NK-92 treated with Interleukin-12 subunit alpha and Interleukin-12 subunit beta, amount 100 ng/mL, for 24 hours (cell line): ENCODE results near the gene TMEM131L.
"Not testable (repeated sequence)": the region's sequence is repeated elsewhere in the genome, so short reads cannot be mapped to it uniquely, and the experiment has no call there.

Experiments
- DNase-seq: peaks from one replicate; lab custom pipeline; 2025; lab: John Stamatoyannopoulos, UW

The TMEM131L gene

GRCh38 chr4:153539422-153539821, 73.3 kb downstream of the TMEM131L start:
- no peak for DNase-seq

- no peak for DNase-seq
Measured at GRCh38 chr4:153541456-153542096, 75.4 kb downstream of the TMEM131L start.

- DNase-seq, result no peak
Measured at GRCh38 chr4:153542131-153542530, 76.0 kb downstream of the TMEM131L start.

- DNase-seq, result no peak
Measured at GRCh38 chr4:153542834-153543233, 76.7 kb downstream of the TMEM131L start.

- DNase-seq, result no peak
Measured at GRCh38 chr4:153543351-153543750, 77.2 kb downstream of the TMEM131L start.

- DNase-seq, result no peak
Measured at GRCh38 chr4:153545822-153546221, 79.7 kb downstream of the TMEM131L start.

- DNase-seq, result no peak
Measured at GRCh38 chr4:153546280-153546679, 80.1 kb downstream of the TMEM131L start.

- DNase-seq, result no peak
Measured at GRCh38 chr4:153547520-153547919, 81.4 kb downstream of the TMEM131L start.

- not testable (repeated sequence) for DNase-seq
Measured at GRCh38 chr4:153548907-153549306, 82.7 kb downstream of the TMEM131L start.

GRCh38 chr4:153549405-153549804, 83.2 kb downstream of the TMEM131L start:
- no peak for DNase-seq

- DNase-seq, result no peak
Measured at GRCh38 chr4:153553155-153553818, 87.1 kb downstream of the TMEM131L start.

- DNase-seq, result no peak
Measured at GRCh38 chr4:153553819-153554170, 87.6 kb downstream of the TMEM131L start.

GRCh38 chr4:153555730-153556434, 89.7 kb downstream of the TMEM131L start:
- no peak for DNase-seq

- no peak for DNase-seq
Measured at GRCh38 chr4:153556435-153556815, 90.3 kb downstream of the TMEM131L start.

GRCh38 chr4:153560908-153561307, 94.7 kb downstream of the TMEM131L start:
- no peak for DNase-seq

- no peak for DNase-seq
Measured at GRCh38 chr4:153564630-153565525, 98.7 kb downstream of the TMEM131L start.

- no peak for DNase-seq
Measured at GRCh38 chr4:153566631-153567150, 100.5 kb downstream of the TMEM131L start.

- DNase-seq, result not testable (repeated sequence)
Measured at GRCh38 chr4:153567660-153568059, 101.5 kb downstream of the TMEM131L start.

- no peak for DNase-seq
Measured at GRCh38 chr4:153570228-153570973, 104.2 kb downstream of the TMEM131L start.

GRCh38 chr4:153571006-153571545, 104.9 kb downstream of the TMEM131L start:
- no peak for DNase-seq

GRCh38 chr4:153572609-153573008, 106.4 kb downstream of the TMEM131L start:
- no peak for DNase-seq
